ENCODE results near the gene PLXNB2.

Gene PLXNB2

GRCh38 chr22:50306753-50307749 lies at the start of gene PLXNB2:
Gene PLXNB2 (minus strand): TSS chr22:50307646. CDS start chr22:50290584, 17,062 bp downstream.
- peak within 1 kb of the TSS; percentile 77 for H3K4me3 Mint-ChIP-seq
- intact Hi-C loops (cut with micrococcal nuclease), result loop anchor here (5.0 kb wide), 2 partner anchors 35 kb away; partner anchors contain the start of genes MAPK11 and PPP6R2
- H3K27ac Mint-ChIP-seq, result peak within 1 kb of the TSS; percentile 89
- peaks cover 67% of the 10 kb centered on the region for H3K4me1 Mint-ChIP-seq (ENCODE audit: low read depth)
- no peaks in the 10 kb centered on the region for H3K27me3 Mint-ChIP-seq
- no peaks in the 10 kb centered on the region for H3K9me3 Mint-ChIP-seq
- peaks cover 49% of the 10 kb centered on the region for H3K36me3 Mint-ChIP-seq (ENCODE audit: low read depth)

- H3K4me1 Mint-ChIP-seq (ENCODE audit: low read depth), result peaks cover 22% of the 10 kb centered on the region
- no peaks in the 10 kb centered on the region for H3K27me3 Mint-ChIP-seq
- H3K27ac Mint-ChIP-seq, result peak overlapping the region; percentile 22
- intact Hi-C loops (cut with micrococcal nuclease), result no loop called here
- no peak overlapping the region for H3K4me3 Mint-ChIP-seq
- no peaks in the 10 kb centered on the region for H3K9me3 Mint-ChIP-seq
- peaks cover 61% of the 10 kb centered on the region for H3K36me3 Mint-ChIP-seq (ENCODE audit: low read depth)
Measured at GRCh38 chr22:50357222-50357621, 49.8 kb upstream of the PLXNB2 start.

DNA sequence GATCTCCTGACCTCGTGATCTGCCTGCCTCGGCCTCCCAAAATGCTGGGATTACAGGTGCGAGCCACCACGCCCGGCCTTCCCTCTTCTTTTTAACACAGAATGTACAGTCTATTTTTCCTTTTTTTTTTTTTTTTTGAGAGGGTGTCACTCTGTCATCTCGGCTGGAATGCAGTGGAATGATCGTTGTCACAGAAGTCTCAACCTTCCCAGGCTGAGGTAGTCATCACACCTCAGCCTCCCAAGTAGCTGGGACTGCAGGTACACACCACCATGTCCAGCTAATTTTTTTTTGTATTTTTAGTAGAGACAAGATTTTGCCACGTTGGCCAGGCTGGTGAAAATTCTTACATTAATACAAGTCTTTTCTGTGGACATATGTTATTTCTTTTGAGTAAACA lies 48.7 kb upstream of the PLXNB2 start:
- no peak overlapping the region for H3K4me3 Mint-ChIP-seq
- H3K36me3 Mint-ChIP-seq (ENCODE audit: low read depth), result peaks cover 61% of the 10 kb centered on the region
- intact Hi-C loops (cut with micrococcal nuclease), result no loop called here
- no peak overlapping the region for H3K27ac Mint-ChIP-seq
- no peaks in the 10 kb centered on the region for H3K27me3 Mint-ChIP-seq
- peaks cover 11% of the 10 kb centered on the region for H3K4me1 Mint-ChIP-seq (ENCODE audit: low read depth)
- H3K9me3 Mint-ChIP-seq, result no peaks in the 10 kb centered on the region

- intact Hi-C loops (cut with micrococcal nuclease), result no loop called here
- Mint-ChIP-seq H3K27me3 (no peaks in the 10 kb centered on the region), H3K27ac (no peak overlapping the region), H3K9me3 (no peaks in the 10 kb centered on the region), H3K4me3 (no peak overlapping the region), H3K4me1 (ENCODE audit: low read depth) (no peaks in the 10 kb centered on the region), H3K36me3 (ENCODE audit: low read depth) (peaks cover 19% of the 10 kb centered on the region)
Measured at GRCh38 chr22:50348058-50348457, 40.6 kb upstream of the PLXNB2 start.

DNA sequence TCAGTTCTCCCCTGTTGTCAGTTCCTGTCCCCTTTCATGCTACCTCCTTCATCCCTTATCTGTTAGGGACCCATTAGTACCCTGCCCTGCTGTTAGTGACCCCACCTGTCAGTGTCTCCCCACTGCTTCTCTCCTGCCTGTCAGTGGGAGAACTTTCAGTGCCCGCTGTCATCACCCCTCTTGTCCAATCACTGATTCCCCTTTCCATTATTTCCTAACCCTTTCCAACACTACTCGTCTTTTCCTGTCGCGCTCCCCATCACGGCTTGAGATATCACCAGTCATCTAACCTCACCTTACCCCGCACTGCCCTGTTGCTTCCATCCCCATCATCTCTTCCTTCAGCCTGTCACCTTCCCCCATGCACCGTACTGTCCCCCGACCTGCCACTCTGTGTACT lies 39.7 kb upstream of the PLXNB2 start:
- intact Hi-C loops (cut with micrococcal nuclease), result no loop called here
- no peaks in the 10 kb centered on the region for H3K9me3 Mint-ChIP-seq
- H3K4me1 Mint-ChIP-seq (ENCODE audit: low read depth), result no peaks in the 10 kb centered on the region
- peaks cover 10% of the 10 kb centered on the region for H3K36me3 Mint-ChIP-seq (ENCODE audit: low read depth)
- no peak overlapping the region for H3K27ac Mint-ChIP-seq
- no peaks in the 10 kb centered on the region for H3K27me3 Mint-ChIP-seq
- H3K4me3 Mint-ChIP-seq, result no peak overlapping the region

GRCh38 chr22:50346470-50346869 lies 39.0 kb upstream of the PLXNB2 start:
- intact Hi-C loops (cut with micrococcal nuclease), result no loop called here
- H3K9me3 Mint-ChIP-seq, result no peaks in the 10 kb centered on the region

DNA sequence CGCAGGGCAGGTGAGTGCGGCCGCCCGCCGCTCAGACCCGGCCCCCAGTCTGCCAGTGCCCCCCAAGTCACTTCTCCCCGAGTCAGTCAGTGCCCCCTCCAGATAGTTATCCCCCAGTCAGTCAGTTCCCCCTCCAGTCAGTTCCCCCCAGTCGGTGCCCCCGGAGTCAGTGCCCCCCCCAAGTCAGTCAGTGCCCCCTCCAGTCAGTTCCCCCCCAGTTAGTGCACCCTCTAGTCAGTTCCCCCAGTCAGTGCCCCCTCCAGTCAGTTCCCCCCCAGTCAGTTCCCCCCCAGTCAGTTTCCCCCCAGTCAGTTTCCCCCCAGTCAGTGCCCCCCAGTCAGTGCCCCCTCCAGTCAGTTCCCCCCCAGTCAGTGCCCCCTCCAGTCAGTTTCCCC lies 36.1 kb upstream of the PLXNB2 start:
- H3K4me1 Mint-ChIP-seq (ENCODE audit: low read depth), result no peaks in the 10 kb centered on the region
- H3K4me3 Mint-ChIP-seq, result peak overlapping the region; percentile 73
- H3K9me3 Mint-ChIP-seq, result no peaks in the 10 kb centered on the region
- H3K27ac Mint-ChIP-seq, result no peak overlapping the region
- intact Hi-C loops (cut with micrococcal nuclease), result loop anchor here (2.0 to 5.0 kb wide), 3 partner anchors 36 to 99 kb away; partner anchors contain the start of genes PLXNB2 and TUBGCP6
- no peaks in the 10 kb centered on the region for H3K27me3 Mint-ChIP-seq
- no peaks in the 10 kb centered on the region for H3K36me3 Mint-ChIP-seq (ENCODE audit: low read depth)

More at GRCh38 chr22:50346470-50346869, 39.0 kb upstream of the PLXNB2 start:
- H3K36me3 Mint-ChIP-seq (ENCODE audit: low read depth), result peaks cover 4% of the 10 kb centered on the region
- no peaks in the 10 kb centered on the region for H3K27me3 Mint-ChIP-seq
- no peak overlapping the region for H3K4me3 Mint-ChIP-seq
- H3K27ac Mint-ChIP-seq, result no peak overlapping the region
- no peaks in the 10 kb centered on the region for H3K4me1 Mint-ChIP-seq (ENCODE audit: low read depth)

- intact Hi-C loops (cut with micrococcal nuclease), result loop anchor here (1.0 to 5.0 kb wide), 4 partner anchors 36 to 98 kb away; partner anchors contain the start of genes PLXNB2 and TUBGCP6
- no peaks in the 10 kb centered on the region for H3K9me3 Mint-ChIP-seq
- H3K27me3 Mint-ChIP-seq, result no peaks in the 10 kb centered on the region
- no peaks in the 10 kb centered on the region for H3K4me1 Mint-ChIP-seq (ENCODE audit: low read depth)
- H3K36me3 Mint-ChIP-seq (ENCODE audit: low read depth), result no peaks in the 10 kb centered on the region
- H3K4me3 Mint-ChIP-seq, result peak within 1 kb of the TSS; percentile 73
- peak within 1 kb of the TSS; percentile 62 for H3K27ac Mint-ChIP-seq
Measured at GRCh38 chr22:50342651-50343540, 35.5 kb upstream of the PLXNB2 start, which contains the start of gene PPP6R2. Gene PPP6R2 (plus strand): TSS chr22:50343327. CDS start chr22:50393909, 50,582 bp downstream.

DNA sequence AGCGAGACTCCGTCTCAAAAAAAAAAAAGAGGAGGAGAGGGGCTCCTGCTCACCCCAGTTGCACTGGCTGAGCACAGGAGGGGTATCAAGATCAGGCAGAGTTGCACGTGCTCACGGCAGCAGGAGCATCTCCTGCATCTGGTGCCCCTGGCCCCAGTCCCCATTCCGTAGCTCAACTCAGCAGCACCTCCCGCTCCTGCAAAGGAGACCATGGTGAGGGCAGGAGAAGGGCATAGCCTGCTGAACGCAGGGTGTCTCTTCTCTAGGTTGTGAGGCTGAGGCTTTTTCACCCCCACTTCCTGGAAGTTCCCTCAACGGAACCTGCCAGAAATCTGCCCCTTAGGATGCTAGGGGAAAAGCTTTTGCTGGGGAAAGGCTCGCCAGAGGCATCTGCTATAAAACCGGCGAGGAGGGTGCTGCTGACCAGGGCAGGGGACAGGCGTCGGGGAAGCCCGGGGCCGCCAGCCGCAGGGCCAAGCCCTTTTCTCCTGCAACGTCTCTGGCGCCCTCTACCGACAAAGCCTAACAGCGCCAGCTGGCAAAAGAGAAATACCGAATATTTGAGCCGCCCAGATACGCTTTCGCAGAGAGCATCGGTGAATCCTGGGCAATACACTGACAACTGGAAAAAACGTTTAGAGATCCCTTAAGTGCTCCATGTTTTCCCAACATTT lies 34.7 kb upstream of the PLXNB2 start:
- H3K27me3 Mint-ChIP-seq, result no peaks in the 10 kb centered on the region
- H3K4me1 Mint-ChIP-seq (ENCODE audit: low read depth), result no peaks in the 10 kb centered on the region
- peak overlapping the region; percentile 62 for H3K27ac Mint-ChIP-seq
- no peaks in the 10 kb centered on the region for H3K9me3 Mint-ChIP-seq
- peak overlapping the region; percentile 65 for H3K4me3 Mint-ChIP-seq
- no peaks in the 10 kb centered on the region for H3K36me3 Mint-ChIP-seq (ENCODE audit: low read depth)
- intact Hi-C loops (cut with micrococcal nuclease), result loop anchor here (1.0 to 5.0 kb wide), 4 partner anchors 35 to 97 kb away; partner anchors contain the start of genes PLXNB2 and TUBGCP6

- Mint-ChIP-seq H3K9me3 (no peaks in the 10 kb centered on the region), H3K27ac (no peak overlapping the region), H3K27me3 (no peaks in the 10 kb centered on the region), H3K4me3 (no peak overlapping the region), H3K4me1 (ENCODE audit: low read depth) (no peaks in the 10 kb centered on the region), H3K36me3 (ENCODE audit: low read depth) (no peaks in the 10 kb centered on the region)
- intact Hi-C loops (cut with micrococcal nuclease), result loop anchor here (5.0 kb wide), 1 partner anchor 33 kb away; the partner anchor contains the start of gene PLXNB2
Measured at GRCh38 chr22:50339945-50340879, 32.8 kb upstream of the PLXNB2 start.

GRCh38 chr22:50338860-50339462 lies 31.5 kb upstream of the PLXNB2 start:
- intact Hi-C loops (cut with micrococcal nuclease), result no loop called here
- Mint-ChIP-seq H3K27me3 (no peaks in the 10 kb centered on the region), H3K27ac (no peak overlapping the region), H3K4me1 (ENCODE audit: low read depth) (no peaks in the 10 kb centered on the region), H3K36me3 (ENCODE audit: low read depth) (no peaks in the 10 kb centered on the region), H3K9me3 (no peaks in the 10 kb centered on the region), H3K4me3 (no peak overlapping the region)

DNA sequence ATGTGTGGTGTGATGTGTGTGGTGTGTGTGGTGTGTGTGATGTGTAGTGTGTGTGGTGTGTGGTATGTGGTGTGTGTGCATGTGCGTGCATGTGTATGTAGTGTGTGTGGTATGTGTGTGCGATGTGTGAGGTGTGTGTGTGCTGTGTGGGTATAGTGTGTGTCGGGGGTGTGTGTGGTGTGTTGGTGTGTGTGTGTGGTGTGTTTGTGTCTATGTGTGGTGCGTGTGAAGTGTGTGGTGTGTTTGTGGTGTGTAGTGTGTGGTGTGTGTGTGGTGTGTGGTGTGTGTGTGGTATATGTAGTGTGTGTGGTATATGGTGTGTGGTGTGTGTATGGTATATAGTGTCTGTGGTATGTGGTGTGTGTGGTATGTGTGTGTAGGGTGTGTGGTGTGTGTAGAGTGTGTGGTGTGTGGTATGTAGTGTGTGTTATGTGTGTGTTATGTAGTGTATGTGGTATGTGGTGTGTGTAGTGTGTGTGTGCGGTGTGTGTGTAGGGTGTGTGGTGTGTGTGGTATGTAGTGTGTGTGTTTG lies 30.7 kb upstream of the PLXNB2 start:
- Mint-ChIP-seq H3K27ac (no peak overlapping the region), H3K4me1 (ENCODE audit: low read depth) (no peaks in the 10 kb centered on the region), H3K36me3 (ENCODE audit: low read depth) (no peaks in the 10 kb centered on the region), H3K9me3 (no peaks in the 10 kb centered on the region), H3K27me3 (no peaks in the 10 kb centered on the region), H3K4me3 (no peak overlapping the region)
- intact Hi-C loops (cut with micrococcal nuclease), result no loop called here
